ENCODE results near the gene ACVR2A. TPM values are rescaled to one million over a fixed set of nuclear protein-coding genes. Genes with fewer than 3 reads are reported as not detected.

ACVR2A gene
- total and polyA plus RNA-seq, 9 of the 15 experiments (the other 6 are each of a cell fraction or from before 2014, with no cell fraction given): 1.2 to 3.9 (median 2.4) TPM

GRCh38 chr2:147910990-147911473, 66.2 kb downstream of the ACVR2A start (continued):
- 0 out of 2 replicates have a peak, but pooled peaks have one; percentile 50 for TF ChIP-seq ARID3A (IDR thresholded peaks at IDR 0.05; ENCODE audit: borderline replicate concordance, low read depth, low read length)
- TF ChIP-seq, protein P1, sequence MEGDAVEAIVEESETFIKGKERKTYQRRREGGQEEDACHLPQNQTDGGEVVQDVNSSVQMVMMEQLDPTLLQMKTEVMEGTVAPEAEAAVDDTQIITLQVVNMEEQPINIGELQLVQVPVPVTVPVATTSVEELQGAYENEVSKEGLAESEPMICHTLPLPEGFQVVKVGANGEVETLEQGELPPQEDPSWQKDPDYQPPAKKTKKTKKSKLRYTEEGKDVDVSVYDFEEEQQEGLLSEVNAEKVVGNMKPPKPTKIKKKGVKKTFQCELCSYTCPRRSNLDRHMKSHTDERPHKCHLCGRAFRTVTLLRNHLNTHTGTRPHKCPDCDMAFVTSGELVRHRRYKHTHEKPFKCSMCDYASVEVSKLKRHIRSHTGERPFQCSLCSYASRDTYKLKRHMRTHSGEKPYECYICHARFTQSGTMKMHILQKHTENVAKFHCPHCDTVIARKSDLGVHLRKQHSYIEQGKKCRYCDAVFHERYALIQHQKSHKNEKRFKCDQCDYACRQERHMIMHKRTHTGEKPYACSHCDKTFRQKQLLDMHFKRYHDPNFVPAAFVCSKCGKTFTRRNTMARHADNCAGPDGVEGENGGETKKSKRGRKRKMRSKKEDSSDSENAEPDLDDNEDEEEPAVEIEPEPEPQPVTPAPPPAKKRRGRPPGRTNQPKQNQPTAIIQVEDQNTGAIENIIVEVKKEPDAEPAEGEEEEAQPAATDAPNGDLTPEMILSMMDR (IDR thresholded peaks at IDR 0.05 in 2 of 3, conservative IDR thresholded peaks at IDR 0.05 in 1 of 3; ENCODE audit: insufficient read depth in 2 of 3, low read depth in 1 of 3, low read length in 3 of 3): peak; percentile 44 to 83 (median 53); a peak in 4 of 6 replicates
- no peak for TF ChIP-seq KLF1 (tag; IDR thresholded peaks at IDR 0.05)
- TF ChIP-seq SMC3 (conservative IDR thresholded peaks at IDR 0.05; ENCODE audit: insufficient read depth, low read depth, low read length): peak; percentile 40; the same call in 1 of the 2 replicates
- peak; percentile 87 for TF ChIP-seq RAD21 (CRISPR knock-in tag; conservative IDR thresholded peaks at IDR 0.05 in 1 of 2, IDR thresholded peaks at IDR 0.05 in 1 of 2)
- TF ChIP-seq ZNF551 (CRISPR knock-in tag; IDR thresholded peaks at IDR 0.05): no peak
- TF ChIP-seq DEAF1 (CRISPR knock-in tag; IDR thresholded peaks at IDR 0.05): peak; percentile 72
- TF ChIP-seq NFIX (CRISPR knock-in tag; IDR thresholded peaks at IDR 0.05; ENCODE audit: low read depth): peak; percentile 72
- peak; percentile 94 for TF ChIP-seq NFIC (IDR thresholded peaks at IDR 0.05)
